ENCODE measurements around the gene SCYGR4.
"Not testable (repeated sequence)": the region's sequence is repeated elsewhere in the genome, so short reads cannot be mapped to it uniquely, and the experiment has no call there.

SCYGR4 gene

GRCh38 chr2:227617316-227618230 is at the start of gene SCYGR4:
Gene SCYGR4, plus strand, starts transcription at chr2:227617498. Its CDS starts 0 bp downstream, at chr2:227617498.
- in situ Hi-C loops (cut with MboI; ENCODE audit: low sequenced_read_pairs) = no loop called here

GRCh38 chr2:227568852-227569169 is 48.5 kb upstream of the SCYGR4 start:
- in situ Hi-C loops (cut with MboI; ENCODE audit: low sequenced_read_pairs) = no loop called here

GRCh38 chr2:227570615-227571014 is 46.7 kb upstream of the SCYGR4 start:
- in situ Hi-C loops (cut with MboI; ENCODE audit: low sequenced_read_pairs) = no loop called here

- in situ Hi-C loops (cut with MboI; ENCODE audit: low sequenced_read_pairs) = no loop called here
Measured at GRCh38 chr2:227576110-227576509, 41.2 kb upstream of the SCYGR4 start.

GRCh38 chr2:227576812-227577211 is 40.5 kb upstream of the SCYGR4 start:
- in situ Hi-C loops (cut with MboI; ENCODE audit: low sequenced_read_pairs) = no loop called here

- in situ Hi-C loops (cut with MboI; ENCODE audit: low sequenced_read_pairs) = no loop called here
Measured at GRCh38 chr2:227577555-227577954, 39.7 kb upstream of the SCYGR4 start.

GRCh38 chr2:227578642-227579041 is 38.7 kb upstream of the SCYGR4 start:
- in situ Hi-C loops (cut with MboI; ENCODE audit: low sequenced_read_pairs) = no loop called here

- in situ Hi-C loops (cut with MboI; ENCODE audit: low sequenced_read_pairs) = no loop called here
Measured at GRCh38 chr2:227579791-227580190, 37.5 kb upstream of the SCYGR4 start.

GRCh38 chr2:227582369-227582768 is 34.9 kb upstream of the SCYGR4 start:
- in situ Hi-C loops (cut with MboI; ENCODE audit: low sequenced_read_pairs) = no loop called here

- in situ Hi-C loops (cut with MboI; ENCODE audit: low sequenced_read_pairs) = no loop called here
Measured at GRCh38 chr2:227592694-227593387, 24.5 kb upstream of the SCYGR4 start.

- in situ Hi-C loops (cut with MboI; ENCODE audit: low sequenced_read_pairs) = no loop called here
Measured at GRCh38 chr2:227595797-227596196, 21.5 kb upstream of the SCYGR4 start.

GRCh38 chr2:227597036-227597435 is 20.3 kb upstream of the SCYGR4 start:
- in situ Hi-C loops (cut with MboI; ENCODE audit: low sequenced_read_pairs) = no loop called here

- in situ Hi-C loops (cut with MboI; ENCODE audit: low sequenced_read_pairs) = no loop called here
Measured at GRCh38 chr2:227597998-227598397, 19.3 kb upstream of the SCYGR4 start.

GRCh38 chr2:227598835-227599503 is 18.3 kb upstream of the SCYGR4 start, which contains the start of gene SCYGR2:
Gene SCYGR2, plus strand, starts transcription at chr2:227598893. Its CDS starts 0 bp downstream, at chr2:227598893.
- in situ Hi-C loops (cut with MboI; ENCODE audit: low sequenced_read_pairs) = not testable (repeated sequence)

- in situ Hi-C loops (cut with MboI; ENCODE audit: low sequenced_read_pairs) = no loop called here
Measured at GRCh38 chr2:227602358-227602757, 14.9 kb upstream of the SCYGR4 start.

GRCh38 chr2:227606476-227606875 is 10.8 kb upstream of the SCYGR4 start:
- in situ Hi-C loops (cut with MboI; ENCODE audit: low sequenced_read_pairs) = no loop called here

- in situ Hi-C loops (cut with MboI; ENCODE audit: low sequenced_read_pairs) = no loop called here
Measured at GRCh38 chr2:227607941-227608340, 9.4 kb upstream of the SCYGR4 start.

GRCh38 chr2:227608561-227609338 is 8.5 kb upstream of the SCYGR4 start:
- in situ Hi-C loops (cut with MboI; ENCODE audit: low sequenced_read_pairs) = no loop called here

- in situ Hi-C loops (cut with MboI; ENCODE audit: low sequenced_read_pairs) = no loop called here
Measured at GRCh38 chr2:227610123-227610522, 7.2 kb upstream of the SCYGR4 start.

GRCh38 chr2:227612546-227613271 is 4.6 kb upstream of the SCYGR4 start:
- in situ Hi-C loops (cut with MboI; ENCODE audit: low sequenced_read_pairs) = no loop called here

Measured in HL-60/S4 treated with phorbol 12-myristate 13-acetate at 8.2 ng/mL for 4 days and 3 days (cell line).